ENCODE results near the gene VPS41.

VPS41 gene

GRCh38 chr7:38775506-38776175 lies 133.3 kb downstream of the VPS41 start:
- no peak for TF ChIP-seq CTCF (conservative IDR thresholded peaks at IDR 0.05)
- TF ChIP-seq ZFX (IDR thresholded peaks at IDR 0.05): no peak
- H3K27ac ChIP-seq: no peak overlapping the region

GRCh38 chr7:38773430-38773829 lies 135.6 kb downstream of the VPS41 start:
- no peak overlapping the region for H3K27ac ChIP-seq
- TF ChIP-seq ZFX (IDR thresholded peaks at IDR 0.05): no peak
- TF ChIP-seq CTCF (conservative IDR thresholded peaks at IDR 0.05): no peak

GRCh38 chr7:38760226-38760625 lies 148.8 kb downstream of the VPS41 start:
- TF ChIP-seq CTCF (conservative IDR thresholded peaks at IDR 0.05) (no peak), ZFX (IDR thresholded peaks at IDR 0.05) (no peak)
- no peak overlapping the region for H3K27ac ChIP-seq

GRCh38 chr7:38759028-38759427 lies 150.0 kb downstream of the VPS41 start:
- no peak overlapping the region for H3K27ac ChIP-seq
- TF ChIP-seq CTCF (conservative IDR thresholded peaks at IDR 0.05) (no peak), ZFX (IDR thresholded peaks at IDR 0.05) (no peak)

GRCh38 chr7:38757931-38758330 lies 151.1 kb downstream of the VPS41 start:
- no peak overlapping the region for H3K27ac ChIP-seq
- TF ChIP-seq CTCF (conservative IDR thresholded peaks at IDR 0.05) (no peak), ZFX (IDR thresholded peaks at IDR 0.05) (no peak)

GRCh38 chr7:38756521-38756920 lies 152.5 kb downstream of the VPS41 start:
- H3K27ac ChIP-seq: no peak overlapping the region
- TF ChIP-seq ZFX (IDR thresholded peaks at IDR 0.05) (no peak), CTCF (conservative IDR thresholded peaks at IDR 0.05) (no peak)

- no peak for TF ChIP-seq ZFX (IDR thresholded peaks at IDR 0.05)
- TF ChIP-seq CTCF (conservative IDR thresholded peaks at IDR 0.05): no peak
- no peak overlapping the region for H3K27ac ChIP-seq
Measured at GRCh38 chr7:38753347-38753746, 155.6 kb downstream of the VPS41 start.
